Duodenal mucosa (tissue), 2 donors: ENCODE results near the gene MT1H.

ENCODE experiments used
- H3K27ac ChIP-seq: one replicate; pipeline ENCODE4 v1.7.0; 2013; ENCODE audit warnings: low read depth, low read length
- H3K27me3 ChIP-seq, 2 donors: one replicate each; pipeline ENCODE4 v1.7.0; 2013; ENCODE audit warnings: low read length in 2 of 2, control low read depth in 1 of 2; ENCODE audit not compliant: insufficient read depth in 2 of 2, control insufficient read depth in 1 of 2
- H3K36me3 ChIP-seq, 2 donors: one replicate each; pipeline ENCODE4 v1.7.0; 2013; ENCODE audit warnings: low read length in 2 of 2, control low read depth in 1 of 2; ENCODE audit not compliant: insufficient read depth in 2 of 2, control insufficient read depth in 1 of 2
- H3K4me1 ChIP-seq, 2 donors: one replicate each; pipeline ENCODE4 v1.7.0; 2013; ENCODE audit warnings: low read length in 2 of 2, control low read depth in 1 of 2; ENCODE audit not compliant: insufficient read depth in 2 of 2, control insufficient read depth in 1 of 2
- H3K4me3 ChIP-seq, 2 donors: one replicate each; pipeline ENCODE4 v1.7.0; 2013; ENCODE audit warnings: low read length in 2 of 2, low read depth in 1 of 2
- H3K9ac ChIP-seq, 2 donors: one replicate each; pipeline ENCODE4 v1.7.0; 2013; ENCODE audit warnings: low read length in 2 of 2, low read depth in 1 of 2
- H3K9me3 ChIP-seq, 2 donors: one replicate each; pipeline ENCODE4 v1.7.0; 2013; ENCODE audit warnings: low read length in 2 of 2, control low read depth in 1 of 2; ENCODE audit not compliant: control insufficient read depth in 1 of 2

The MT1H gene

DNA sequence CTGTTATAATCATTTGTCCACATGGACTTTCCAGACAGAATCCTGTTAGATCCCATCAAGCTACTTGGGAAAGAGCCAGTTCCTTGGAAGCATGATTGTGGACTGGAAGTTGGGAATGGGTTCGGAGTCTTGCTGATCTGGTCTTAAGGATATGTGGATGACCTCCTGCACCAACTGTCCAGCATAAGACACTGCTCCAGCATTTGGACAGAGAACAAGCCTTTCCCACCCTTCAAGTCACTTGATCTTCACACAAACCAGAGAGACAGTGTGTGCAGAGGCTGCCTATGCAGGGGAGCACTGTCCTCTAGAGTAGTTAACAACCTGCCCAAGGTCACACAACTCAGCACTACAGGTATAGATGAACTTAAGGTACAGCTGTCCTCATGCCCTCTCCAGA, 23.8 kb upstream of the MT1H start:
- no peak overlapping the region for H3K9ac ChIP-seq
- no peaks in the 10 kb centered on the region for H3K36me3 ChIP-seq
- H3K4me3 ChIP-seq = no peak overlapping the region
- H3K27me3 ChIP-seq = peaks cover 0 to 5% of the 10 kb centered on the region in 2 donors
- peaks cover 35 to 40% of the 10 kb centered on the region in 2 donors for H3K4me1 ChIP-seq
- no peak overlapping the region for H3K27ac ChIP-seq
- no peaks in the 10 kb centered on the region for H3K9me3 ChIP-seq

DNA sequence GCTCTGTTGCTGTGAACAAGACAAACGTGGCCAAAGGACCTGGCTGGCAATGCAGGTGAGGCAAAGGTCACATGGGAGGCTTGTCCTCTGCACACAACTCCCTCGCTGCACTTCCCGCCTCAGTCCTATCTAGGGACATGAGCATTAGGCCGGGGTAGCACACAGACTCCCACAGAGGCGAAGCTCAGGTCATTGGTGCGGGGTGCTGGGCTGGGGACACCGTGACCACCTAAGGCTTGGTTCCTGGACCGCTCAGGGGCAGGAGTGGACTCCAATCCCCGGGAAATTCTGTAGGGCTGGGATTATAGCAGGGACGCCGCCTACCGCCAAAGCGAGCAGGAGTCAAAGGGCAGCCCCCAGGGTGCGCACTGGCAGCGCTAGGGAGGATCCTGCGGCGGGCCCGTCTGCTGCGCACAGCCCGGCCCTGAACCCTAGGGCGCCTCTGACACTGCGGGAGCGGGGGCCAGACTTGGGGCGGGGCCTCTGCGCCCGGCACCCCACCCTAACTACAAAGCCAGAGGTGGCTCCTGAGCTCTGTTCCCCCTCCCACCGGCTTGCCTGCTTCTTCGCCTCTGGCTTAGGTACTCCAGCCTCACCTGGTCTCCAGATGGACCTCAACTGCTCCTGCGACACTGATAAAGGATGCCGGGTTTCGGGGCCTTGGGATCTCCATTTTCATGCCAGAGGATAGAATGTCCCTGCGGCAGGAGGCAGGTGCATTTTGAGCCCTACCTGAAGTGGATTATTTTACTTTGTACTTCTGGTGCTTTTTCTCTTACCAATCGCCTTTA, 21.8 kb upstream of the MT1H start:
- Histone ChIP-seq H3K27ac (peak overlapping the region; percentile 70), H3K9me3 (no peaks in the 10 kb centered on the region), H3K4me3 (peak overlapping the region; percentile 33 to 41), H3K9ac (peak overlapping the region; percentile 34 to 49), H3K4me1 (peaks cover 30 to 36% of the 10 kb centered on the region in 2 donors), H3K27me3 (peaks cover 0 to 5% of the 10 kb centered on the region in 2 donors), H3K36me3 (no peaks in the 10 kb centered on the region)

DNA sequence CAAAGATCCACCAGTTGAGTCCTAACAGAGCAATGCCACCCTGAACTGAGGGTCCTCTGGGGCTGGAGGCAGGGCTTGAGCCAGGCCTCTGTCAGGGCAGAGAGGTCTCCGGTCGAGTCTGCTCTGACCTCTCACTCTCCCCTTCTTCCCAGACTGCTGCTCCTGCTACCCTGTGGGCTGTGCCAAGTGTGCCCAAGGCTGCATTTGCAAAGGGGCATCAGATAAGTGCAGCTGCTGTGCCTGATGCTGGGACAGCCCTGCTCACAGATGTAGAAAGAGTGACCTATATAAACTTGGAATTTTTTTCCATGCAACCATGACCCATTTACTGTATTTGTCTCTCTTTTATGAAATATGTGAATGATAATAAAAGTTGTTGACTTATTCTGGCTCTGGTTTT, 20.3 kb upstream of the MT1H start:
- H3K4me3 ChIP-seq = no peak overlapping the region
- H3K27me3 ChIP-seq = peaks cover 0 to 5% of the 10 kb centered on the region in 2 donors
- no peaks in the 10 kb centered on the region for H3K36me3 ChIP-seq
- H3K9ac ChIP-seq = no peak overlapping the region
- no peaks in the 10 kb centered on the region for H3K9me3 ChIP-seq
- no peak overlapping the region for H3K27ac ChIP-seq
- peaks cover 18 to 26% of the 10 kb centered on the region in 2 donors for H3K4me1 ChIP-seq

DNA sequence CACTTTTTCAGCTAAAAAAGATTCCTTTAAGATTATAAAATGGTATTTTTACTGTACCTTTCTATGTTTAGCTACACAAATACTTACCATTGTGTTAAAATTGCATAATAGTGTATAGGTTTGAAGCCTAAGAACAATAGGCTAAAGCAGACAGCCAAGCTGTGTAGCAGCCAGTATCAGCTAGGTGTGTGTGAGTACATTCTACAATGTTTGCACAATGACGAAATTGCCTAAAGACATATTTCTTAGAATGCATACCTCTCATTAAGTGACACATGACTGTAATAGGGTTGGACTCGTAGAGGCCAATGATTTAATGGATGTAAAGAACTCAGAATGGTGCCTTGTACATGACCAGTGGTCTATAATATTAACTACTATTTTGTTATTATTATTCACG, 19.8 kb upstream of the MT1H start:
- H3K27ac ChIP-seq = no peak overlapping the region
- H3K4me3 ChIP-seq = no peak overlapping the region
- H3K36me3 ChIP-seq = no peaks in the 10 kb centered on the region
- peaks cover 17 to 26% of the 10 kb centered on the region in 2 donors for H3K4me1 ChIP-seq
- H3K27me3 ChIP-seq = peaks cover 0 to 5% of the 10 kb centered on the region in 2 donors
- no peak overlapping the region for H3K9ac ChIP-seq
- no peaks in the 10 kb centered on the region for H3K9me3 ChIP-seq

DNA sequence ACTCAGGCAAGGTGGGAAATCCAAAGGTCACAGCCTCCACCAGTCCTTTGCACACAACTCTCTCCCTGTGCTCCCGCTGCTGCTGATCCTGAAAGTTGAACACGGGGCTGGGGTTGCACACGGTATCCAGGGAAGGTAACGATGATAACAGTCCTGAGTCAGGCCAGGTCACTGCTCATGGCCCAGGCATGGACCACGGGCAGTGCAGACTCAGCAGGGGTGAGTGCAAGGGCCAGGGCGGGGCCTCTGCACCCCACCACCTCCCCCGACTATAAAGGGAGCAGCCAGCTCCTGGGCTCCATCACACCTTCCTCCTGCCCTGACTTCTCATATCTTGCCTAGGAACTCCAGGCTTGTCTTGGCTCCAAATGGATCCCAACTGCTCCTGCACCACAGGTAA, 18.0 kb upstream of the MT1H start, which contains the start of gene MT1B:
Gene MT1B (plus strand): TSS at position 301 of the 400 bp plus-strand sequence. CDS start 68 bp downstream, at position 369.
- Histone ChIP-seq H3K9me3 (no peaks in the 10 kb centered on the region), H3K4me1 (peaks cover 17 to 21% of the 10 kb centered on the region in 2 donors), H3K9ac (no peak within 1 kb of the TSS), H3K36me3 (no peaks in the 10 kb centered on the region), H3K4me3 (no peak within 1 kb of the TSS), H3K27ac (no peak within 1 kb of the TSS), H3K27me3 (peaks cover 0 to 5% of the 10 kb centered on the region in 2 donors)

DNA sequence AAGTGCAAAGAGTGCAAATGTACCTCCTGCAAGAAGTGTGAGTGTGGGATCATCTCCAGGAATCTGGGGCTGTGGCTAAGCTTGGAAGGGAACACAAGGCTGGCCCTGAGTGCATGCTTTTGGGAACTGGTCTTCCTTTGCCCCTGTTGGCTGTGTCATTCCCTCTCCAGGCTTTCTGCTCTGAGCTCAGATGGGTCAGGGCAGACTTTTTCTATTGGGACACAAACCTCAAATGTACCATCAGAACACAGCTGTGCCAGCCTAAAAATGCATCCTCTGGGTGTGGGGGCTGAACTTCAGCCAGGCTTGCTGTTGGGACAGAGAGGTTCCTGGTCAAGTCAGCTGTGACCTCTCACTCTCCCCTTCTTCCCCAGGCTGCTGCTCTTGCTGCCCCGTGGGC, 17.0 kb upstream of the MT1H start:
- no peak overlapping the region for H3K4me3 ChIP-seq
- H3K36me3 ChIP-seq = no peaks in the 10 kb centered on the region
- H3K9me3 ChIP-seq = no peaks in the 10 kb centered on the region
- H3K4me1 ChIP-seq = peaks cover 15 to 18% of the 10 kb centered on the region in 2 donors
- peaks cover 0 to 2% of the 10 kb centered on the region in 2 donors for H3K27me3 ChIP-seq
- no peak overlapping the region for H3K27ac ChIP-seq
- H3K9ac ChIP-seq = no peak overlapping the region

DNA sequence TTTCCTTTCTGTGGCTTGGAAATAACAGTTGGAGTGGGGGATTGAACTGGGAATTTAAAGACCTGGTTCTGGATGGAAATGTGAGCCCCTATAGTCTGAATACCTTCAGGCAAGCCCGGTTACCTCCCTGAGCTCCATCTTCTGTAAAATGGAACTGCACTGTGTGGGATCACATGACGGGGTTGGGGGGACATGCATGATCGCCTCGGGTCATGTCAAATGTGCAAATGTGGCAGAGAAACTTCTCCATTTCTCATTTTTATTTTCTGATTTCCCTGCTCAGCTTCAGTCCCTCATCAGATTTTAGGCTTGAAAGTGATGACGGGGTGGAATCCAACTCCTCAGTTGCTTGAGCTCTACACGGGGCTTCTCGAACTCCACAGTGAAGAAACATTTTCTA, 16.4 kb upstream of the MT1H start:
- Histone ChIP-seq H3K27ac (no peak overlapping the region), H3K36me3 (no peaks in the 10 kb centered on the region)

DNA sequence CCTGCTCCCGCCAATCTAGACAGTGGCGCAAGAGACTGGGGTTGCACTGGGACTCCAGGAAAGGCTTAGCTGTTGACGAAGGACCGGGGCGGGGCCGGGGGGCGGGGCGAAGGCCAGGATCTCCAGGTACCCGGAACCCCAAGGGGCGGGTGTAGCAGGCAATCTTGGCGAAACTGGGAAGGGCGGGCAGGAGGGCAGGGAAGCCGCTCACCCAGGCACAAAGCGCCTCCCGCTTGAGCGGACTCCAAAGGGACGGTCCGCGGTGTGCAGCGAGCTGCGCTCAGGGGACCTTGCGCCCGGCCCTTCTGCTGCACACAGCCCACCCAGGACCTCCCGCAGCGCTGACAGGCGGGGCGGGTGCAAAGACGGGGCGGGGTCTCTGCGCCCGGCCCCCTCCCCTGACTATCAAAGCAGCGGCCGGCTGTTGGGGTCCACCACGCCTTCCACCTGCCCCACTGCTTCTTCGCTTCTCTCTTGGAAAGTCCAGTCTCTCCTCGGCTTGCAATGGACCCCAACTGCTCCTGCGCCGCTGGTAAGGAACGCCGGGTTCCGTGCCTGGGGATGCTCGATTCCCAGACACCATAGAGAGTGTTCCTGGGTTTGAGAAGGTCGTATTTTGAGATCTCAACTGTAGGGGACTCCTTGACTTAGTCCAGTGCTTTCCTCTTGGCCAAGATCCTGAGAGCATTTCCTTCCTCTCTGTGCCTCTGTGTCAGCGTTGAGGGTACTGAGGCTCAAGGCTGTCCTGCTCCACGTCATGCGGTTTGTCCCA, 11.9 kb upstream of the MT1H start, which contains the start of gene MT1F:
Gene MT1F (plus strand): TSS at position 405 of the 772 bp plus-strand sequence. CDS start 100 bp downstream, at position 505.
- Histone ChIP-seq H3K4me1 (peaks cover 15 to 17% of the 10 kb centered on the region in 2 donors), H3K9ac (peak within 1 kb of the TSS; percentile 95 to 99), H3K4me3 (peak within 1 kb of the TSS; percentile 88 to 99), H3K36me3 (peaks cover 0 to 7% of the 10 kb centered on the region in 2 donors), H3K27ac (peak within 1 kb of the TSS; percentile 82), H3K9me3 (no peaks in the 10 kb centered on the region), H3K27me3 (no peaks in the 10 kb centered on the region)

More for the DNA sequence above, 16.4 kb upstream of the MT1H start:
- Histone ChIP-seq H3K4me3 (no peak overlapping the region), H3K4me1 (peaks cover 14% of the 10 kb centered on the region in 2 donors), H3K9me3 (no peaks in the 10 kb centered on the region), H3K9ac (no peak overlapping the region), H3K27me3 (no peaks in the 10 kb centered on the region)

DNA sequence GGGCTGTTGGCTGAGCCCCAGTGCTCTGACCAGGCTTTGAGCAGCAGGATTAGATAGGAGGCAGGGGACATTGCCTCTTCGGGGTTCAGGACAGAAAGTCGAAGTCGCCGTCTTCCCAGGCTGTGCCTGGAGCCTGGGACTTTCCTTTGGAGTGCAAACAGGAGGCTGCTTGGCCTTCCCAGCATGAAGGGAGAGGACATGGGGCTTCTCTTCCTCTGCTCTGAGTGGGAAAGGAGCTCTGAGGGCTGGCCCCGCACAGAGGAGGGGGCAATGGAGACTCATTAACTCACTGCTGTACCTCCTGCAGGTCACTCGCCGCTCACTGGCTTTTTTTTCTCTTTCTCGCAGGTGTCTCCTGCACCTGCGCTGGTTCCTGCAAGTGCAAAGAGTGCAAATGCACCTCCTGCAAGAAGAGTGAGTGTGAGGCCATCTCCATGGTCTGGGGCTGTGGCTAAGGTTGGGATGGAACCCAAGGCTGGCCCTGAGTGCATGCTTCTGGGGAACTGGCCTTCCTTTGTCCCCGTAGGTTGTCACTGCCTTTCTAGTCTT, 11.2 kb upstream of the MT1H start:
- H3K4me3 ChIP-seq = peak overlapping the region; percentile 88 to 99
- H3K27ac ChIP-seq = peak overlapping the region; percentile 82
- H3K4me1 ChIP-seq = peaks cover 15 to 17% of the 10 kb centered on the region in 2 donors
- H3K36me3 ChIP-seq = peaks cover 0 to 7% of the 10 kb centered on the region in 2 donors
- no peaks in the 10 kb centered on the region for H3K9me3 ChIP-seq
- H3K9ac ChIP-seq = peak overlapping the region; percentile 95 to 99
- no peaks in the 10 kb centered on the region for H3K27me3 ChIP-seq
